Thyroid gland (tissue), 4 donors: ENCODE data around the gene ANAPC16. TPM values are rescaled to one million over a fixed set of nuclear protein-coding genes. Genes with fewer than 3 reads are reported as not detected.
"Not testable (repeated sequence)": the region's sequence is repeated elsewhere in the genome, so short reads cannot be mapped to it uniquely, and the experiment has no call there.

ENCODE experiments used
- DNase-seq, 2 donors: peaks; one replicate each; pipeline ENCODE4 v3.0.0-alpha.2; 2019
- H3K27ac ChIP-seq, 3 donors: fragments of 200-600 bp; sonication (generic); 1 replicate in 2 of 3; 2 replicates in 1 of 3; pipeline ENCODE4 v1.5.1; 2016 to 2019; ENCODE audit warnings: mild to moderate bottlenecking in 1 of 3, moderate library complexity in 1 of 3
- H3K27me3 ChIP-seq: fragments of 200-600 bp; sonication (generic); one replicate; pipeline ENCODE4 v1.5.1; 2019
- H3K36me3 ChIP-seq, 2 donors: fragments of 200-600 bp; sonication (generic); one replicate each; pipeline ENCODE4 v1.5.1; 2016 to 2019
- H3K4me1 ChIP-seq, 2 donors: fragments of 200-600 bp; sonication (generic); one replicate each; pipeline ENCODE4 v1.5.1; 2017 to 2019
- H3K4me3 ChIP-seq, 3 donors: fragments of 200-600 bp; sonication (generic); replicated peaks in 1 of 3; 1 replicate in 2 of 3; 2 replicates in 1 of 3; pipeline ENCODE4 v1.5.1; 2016; ENCODE audit warnings: mild to moderate bottlenecking in 1 of 3
- H3K9me3 ChIP-seq: fragments of 200-600 bp; sonication (generic); one replicate; pipeline ENCODE4 v1.5.1; 2017
- CTCF ChIP-seq, 6 experiments: fragments of 200-600 bp in 3 of 6; fragments of 450-650 bp in 3 of 6; sonication (generic) in 3 of 6; IDR thresholded peaks; one replicate each; pipeline ENCODE4 v1.5.1; 2016 to 2019; ENCODE audit warnings: antibody characterized with exemption in 6 of 6, mild to moderate bottlenecking in 2 of 6, inconsistent platforms in 1 of 6, moderate library complexity in 1 of 6
- POLR2A ChIP-seq, 2 donors: fragments of 450-650 bp; IDR thresholded peaks; one replicate each; pipeline ENCODE4 v1.6.1; 2017; ENCODE audit warnings: antibody characterized with exemption in 2 of 2, mild to moderate bottlenecking in 2 of 2, moderate library complexity in 1 of 2
- WGBS, 2 donors: methylation state at CpG; one replicate each; pipeline ENCODE4 v1.1.5; 2017; 5-methylcytosine and 5-hydroxymethylcytosine counted together
- intact Hi-C: fragments of 100-400 bp; cut with DNase I; formaldehyde crosslinking; loops from one replicate; pipeline ENCODE4 v1.15.1; 2023
- total RNA-seq, 4 donors: library from RNA; depleted of rRNA; stranded (reverse); fragments of >200 nt; gene quantifications; one replicate each; pipeline ENCODE4 v1.2.3, GENCODE V29; 2016

ANAPC16 gene
- total RNA-seq, 4 donors from 2014 or later = 100 to 214 (median 129) TPM

GRCh38 chr10:72264536-72264935, 48.7 kb downstream of the ANAPC16 start:
- no peaks in the 10 kb centered on the region for H3K9me3 ChIP-seq
- H3K4me1 ChIP-seq = peaks cover 28 to 44% of the 10 kb centered on the region in 2 donors
- peak overlapping the region in 1 of 3 donors; percentile 79 for H3K27ac ChIP-seq
- intact Hi-C loops = loop anchor here (5.0 kb wide), 1 partner anchor 63 kb away; no protein-coding TSS in a partner anchor
- no peak for TF ChIP-seq CTCF (IDR thresholded peaks at IDR 0.05)
- TF ChIP-seq POLR2A (IDR thresholded peaks at IDR 0.05) = no peak
- no peaks in the 10 kb centered on the region for H3K36me3 ChIP-seq
- H3K4me3 ChIP-seq = no peak overlapping the region
- no peaks in the 10 kb centered on the region for H3K27me3 ChIP-seq
- 88 to 97% methylated on average over 1 of the region's 1 CpG for WGBS, 2 donors
- DNase-seq = no peak

GRCh38 chr10:72265508-72265907, 49.7 kb downstream of the ANAPC16 start:
- no peaks in the 10 kb centered on the region for H3K9me3 ChIP-seq
- TF ChIP-seq CTCF (IDR thresholded peaks at IDR 0.05) (no peak), POLR2A (IDR thresholded peaks at IDR 0.05) (no peak)
- DNase-seq = no peak
- peaks cover 18 to 34% of the 10 kb centered on the region in 2 donors for H3K4me1 ChIP-seq
- intact Hi-C loops = no loop called here
- H3K27ac ChIP-seq = no peak overlapping the region
- no peaks in the 10 kb centered on the region for H3K27me3 ChIP-seq
- no peaks in the 10 kb centered on the region for H3K36me3 ChIP-seq
- WGBS, 2 donors = 81 to 92% methylated on average over 6 of the region's 6 CpGs
- no peak overlapping the region for H3K4me3 ChIP-seq

GRCh38 chr10:72265990-72266865, 50.4 kb downstream of the ANAPC16 start:
- Histone ChIP-seq H3K9me3 (no peaks in the 10 kb centered on the region), H3K4me3 (no peak overlapping the region), H3K27me3 (no peaks in the 10 kb centered on the region), H3K27ac (no peak overlapping the region), H3K4me1 (peaks cover 11 to 27% of the 10 kb centered on the region in 2 donors), H3K36me3 (no peaks in the 10 kb centered on the region)
- no peak for DNase-seq
- no peak for TF ChIP-seq CTCF (IDR thresholded peaks at IDR 0.05)
- no peak for TF ChIP-seq POLR2A (IDR thresholded peaks at IDR 0.05)
- WGBS, 2 donors = 93 to 94% methylated on average over 11 of the region's 11 CpGs
- intact Hi-C loops = no loop called here

- Histone ChIP-seq H3K27me3 (no peaks in the 10 kb centered on the region), H3K27ac (no peak overlapping the region), H3K9me3 (no peaks in the 10 kb centered on the region), H3K4me3 (no peak overlapping the region), H3K4me1 (peaks cover 9 to 26% of the 10 kb centered on the region in 2 donors), H3K36me3 (no peaks in the 10 kb centered on the region)
- TF ChIP-seq POLR2A (IDR thresholded peaks at IDR 0.05) (no peak), CTCF (IDR thresholded peaks at IDR 0.05) (no peak)
- intact Hi-C loops = no loop called here
- DNase-seq = no peak
- 70 to 75% methylated on average over 6 of the region's 6 CpGs for WGBS, 2 donors
These were observed 51.6 kb downstream of the ANAPC16 start for GRCh38 chr10:72267381-72267780.

GRCh38 chr10:72267819-72268399, 52.1 kb downstream of the ANAPC16 start:
- no peak overlapping the region for H3K27ac ChIP-seq
- TF ChIP-seq POLR2A (IDR thresholded peaks at IDR 0.05) = no peak
- TF ChIP-seq CTCF (IDR thresholded peaks at IDR 0.05) = no peak
- WGBS, 2 donors = 91 to 93% methylated on average over 14 to 15 of the region's 15 CpGs
- no peak overlapping the region for H3K4me3 ChIP-seq
- peaks cover 13 to 30% of the 10 kb centered on the region in 2 donors for H3K4me1 ChIP-seq
- no peak for DNase-seq
- H3K27me3 ChIP-seq = no peaks in the 10 kb centered on the region
- intact Hi-C loops = no loop called here
- no peaks in the 10 kb centered on the region for H3K36me3 ChIP-seq
- H3K9me3 ChIP-seq = no peaks in the 10 kb centered on the region

- H3K4me3 ChIP-seq, intact Hi-C loops, H3K27ac ChIP-seq, DNase-seq, H3K27me3 ChIP-seq, H3K36me3 ChIP-seq, H3K9me3 ChIP-seq: not testable (repeated sequence)
- peaks cover 9 to 24% of the 10 kb centered on the region in 2 donors for H3K4me1 ChIP-seq
- 96 to 98% methylated on average over 5 of the region's 5 CpGs for WGBS, 2 donors
These were observed 52.8 kb downstream of the ANAPC16 start for GRCh38 chr10:72268475-72269200.
